ENCODE measurements around the gene ECSCR.
"Not testable (repeated sequence)": the region's sequence is repeated elsewhere in the genome, so short reads cannot be mapped to it uniquely, and the experiment has no call there.

The ECSCR gene

DNA sequence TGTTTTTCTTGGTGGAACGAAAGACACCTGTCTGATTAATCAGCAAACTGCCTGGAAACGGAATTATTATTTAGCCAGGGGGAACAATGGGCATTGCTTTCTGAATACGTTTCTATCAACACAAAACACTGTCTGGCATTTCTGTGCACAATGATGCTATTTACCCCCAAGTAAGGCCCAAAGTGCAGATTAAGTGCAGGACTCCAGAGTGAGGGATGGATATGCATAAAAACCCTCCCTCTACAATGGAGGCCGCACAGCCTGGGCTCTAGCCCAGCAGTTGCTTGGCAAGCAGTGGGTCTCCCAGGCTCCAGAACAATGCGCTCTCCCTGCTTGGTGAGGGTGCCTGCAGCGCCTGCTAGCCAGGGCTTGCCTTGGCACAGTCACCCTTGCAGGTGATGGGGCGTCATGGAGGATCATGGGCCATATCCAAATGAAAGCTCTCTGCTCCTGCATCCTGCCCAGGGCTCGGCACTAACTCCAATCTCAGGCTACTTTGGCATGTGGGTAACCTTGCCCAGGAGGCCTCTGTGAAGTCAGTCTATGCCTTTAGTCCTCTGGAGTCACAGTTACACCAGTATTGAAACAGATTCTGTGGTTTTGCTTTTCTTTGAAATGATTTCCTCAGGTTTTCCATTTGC, 47.2 kb downstream of the ECSCR start:
- DNase-seq (ENCODE audit: insufficient read length) (no peak), FAIRE-seq (no peak)
- no peak for TF ChIP-seq TAF1 (IDR thresholded peaks at IDR 0.05; ENCODE audit: borderline replicate concordance, low read depth, low read length)
- TF ChIP-seq POLR2AphosphoS5 (IDR thresholded peaks at IDR 0.05; ENCODE audit: low read depth, low read length), result no peak
- TF ChIP-seq POLR2A (IDR thresholded peaks at IDR 0.05; ENCODE audit: low read depth, low read length), result no peak

GRCh38 chr5:139414581-139415130, 47.9 kb downstream of the ECSCR start:
- FAIRE-seq, result no peak
- TF ChIP-seq TAF1 (IDR thresholded peaks at IDR 0.05; ENCODE audit: borderline replicate concordance, low read depth, low read length) (no peak), POLR2AphosphoS5 (IDR thresholded peaks at IDR 0.05; ENCODE audit: low read depth, low read length) (no peak), POLR2A (IDR thresholded peaks at IDR 0.05; ENCODE audit: low read depth, low read length) (no peak)
- DNase-seq (ENCODE audit: insufficient read length), result no peak

DNA sequence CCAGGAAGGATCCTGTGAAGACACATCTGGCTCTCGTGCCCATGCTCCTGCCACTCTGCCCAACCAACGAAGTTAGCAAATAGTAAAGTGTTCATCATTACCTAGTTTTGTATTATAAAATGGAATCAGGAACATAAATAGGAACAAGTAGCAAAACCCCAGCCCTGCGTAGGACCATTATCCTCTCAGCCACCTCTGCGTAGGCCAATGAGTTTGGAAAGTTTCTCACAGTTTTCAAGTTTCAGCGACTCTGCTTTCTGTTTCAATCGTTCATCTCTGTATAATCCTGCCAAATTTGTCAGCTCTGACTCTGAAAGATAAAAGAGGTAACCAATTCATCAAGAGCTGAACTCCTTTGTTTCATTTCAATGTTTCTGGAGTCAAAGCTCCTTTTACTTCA, 48.6 kb downstream of the ECSCR start:
- DNase-seq (ENCODE audit: insufficient read length), result no peak
- peak; percentile 21 for FAIRE-seq
- no peak for TF ChIP-seq POLR2AphosphoS5 (IDR thresholded peaks at IDR 0.05; ENCODE audit: low read depth, low read length)

GRCh38 chr5:139413153-139413552, 49.4 kb downstream of the ECSCR start:
- TF ChIP-seq POLR2A (IDR thresholded peaks at IDR 0.05; ENCODE audit: low read depth, low read length) (no peak), TAF1 (IDR thresholded peaks at IDR 0.05; ENCODE audit: borderline replicate concordance, low read depth, low read length) (no peak), POLR2AphosphoS5 (IDR thresholded peaks at IDR 0.05; ENCODE audit: low read depth, low read length) (no peak)
- FAIRE-seq, result no peak
- no peak for DNase-seq (ENCODE audit: insufficient read length)

- no peak for TF ChIP-seq POLR2AphosphoS5 (IDR thresholded peaks at IDR 0.05; ENCODE audit: low read depth, low read length)
- TF ChIP-seq TAF1 (IDR thresholded peaks at IDR 0.05; ENCODE audit: borderline replicate concordance, low read depth, low read length), result no peak
- no peak for TF ChIP-seq POLR2A (IDR thresholded peaks at IDR 0.05; ENCODE audit: low read depth, low read length)
- FAIRE-seq (no peak), DNase-seq (ENCODE audit: insufficient read length) (no peak)
Observed at GRCh38 chr5:139410993-139411828, 51.3 kb downstream of the ECSCR start.

- TF ChIP-seq POLR2AphosphoS5 (IDR thresholded peaks at IDR 0.05; ENCODE audit: low read depth, low read length) (no peak), POLR2A (IDR thresholded peaks at IDR 0.05; ENCODE audit: low read depth, low read length) (no peak), TAF1 (IDR thresholded peaks at IDR 0.05; ENCODE audit: borderline replicate concordance, low read depth, low read length) (no peak)
- FAIRE-seq (no peak), DNase-seq (ENCODE audit: insufficient read length) (no peak)
Observed at GRCh38 chr5:139410121-139410992, 52.2 kb downstream of the ECSCR start.

DNA sequence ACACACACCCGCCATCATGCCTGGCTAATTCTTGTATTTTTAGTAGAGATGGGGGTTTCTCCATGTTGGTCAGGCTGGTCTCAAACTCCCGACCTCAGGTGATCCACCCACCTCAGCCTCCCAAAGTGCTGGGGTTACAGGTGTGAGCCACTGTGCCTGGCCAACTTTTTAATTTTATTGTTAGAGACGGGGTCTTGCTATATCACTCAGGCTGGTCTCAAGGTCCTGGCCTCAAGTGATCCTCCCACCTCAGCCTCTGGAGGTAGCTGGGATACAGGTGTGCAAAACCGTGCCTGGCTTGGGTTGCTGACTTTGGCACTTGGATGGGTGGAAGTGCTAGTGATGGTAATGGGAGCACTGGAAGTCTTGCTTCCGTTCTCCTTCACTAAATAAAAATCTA, 53.4 kb downstream of the ECSCR start:
- FAIRE-seq; DNase-seq (ENCODE audit: insufficient read length): not testable (repeated sequence)

GRCh38 chr5:139408191-139408590, 54.4 kb downstream of the ECSCR start:
- TF ChIP-seq POLR2AphosphoS5 (IDR thresholded peaks at IDR 0.05; ENCODE audit: low read depth, low read length) (no peak), TAF1 (IDR thresholded peaks at IDR 0.05; ENCODE audit: borderline replicate concordance, low read depth, low read length) (no peak), POLR2A (IDR thresholded peaks at IDR 0.05; ENCODE audit: low read depth, low read length) (no peak)
- FAIRE-seq (no peak), DNase-seq (ENCODE audit: insufficient read length) (no peak)

GRCh38 chr5:139407517-139407916, 55.0 kb downstream of the ECSCR start:
- TF ChIP-seq POLR2A (IDR thresholded peaks at IDR 0.05; ENCODE audit: low read depth, low read length), result no peak
- TF ChIP-seq TAF1 (IDR thresholded peaks at IDR 0.05; ENCODE audit: borderline replicate concordance, low read depth, low read length), result no peak
- TF ChIP-seq POLR2AphosphoS5 (IDR thresholded peaks at IDR 0.05; ENCODE audit: low read depth, low read length), result no peak
- FAIRE-seq, result no peak
- no peak for DNase-seq (ENCODE audit: insufficient read length)

DNA sequence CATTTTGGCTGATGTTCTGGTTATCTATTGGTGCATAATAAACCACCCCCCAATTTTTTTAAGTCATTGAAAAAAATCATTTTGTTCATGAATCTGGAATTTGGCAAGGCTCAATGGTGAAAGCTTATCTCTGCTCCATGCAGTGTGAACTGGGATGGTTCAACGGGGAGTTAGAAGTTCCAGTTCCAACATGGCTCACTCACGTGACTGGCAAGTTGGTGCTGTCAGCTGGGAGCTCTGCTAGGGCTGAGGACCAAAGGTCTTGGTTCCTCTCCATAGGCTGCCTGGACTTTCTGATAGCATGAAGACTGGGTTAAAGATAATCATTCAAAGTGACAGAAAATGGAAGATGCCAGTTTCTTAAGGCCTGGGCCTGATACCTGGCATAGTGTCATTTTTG, 55.6 kb downstream of the ECSCR start:
- no peak for TF ChIP-seq TAF1 (IDR thresholded peaks at IDR 0.05; ENCODE audit: borderline replicate concordance, low read depth, low read length)
- no peak for TF ChIP-seq POLR2A (IDR thresholded peaks at IDR 0.05; ENCODE audit: low read depth, low read length)
- no peak for TF ChIP-seq POLR2AphosphoS5 (IDR thresholded peaks at IDR 0.05; ENCODE audit: low read depth, low read length)
- FAIRE-seq, result no peak

DNA sequence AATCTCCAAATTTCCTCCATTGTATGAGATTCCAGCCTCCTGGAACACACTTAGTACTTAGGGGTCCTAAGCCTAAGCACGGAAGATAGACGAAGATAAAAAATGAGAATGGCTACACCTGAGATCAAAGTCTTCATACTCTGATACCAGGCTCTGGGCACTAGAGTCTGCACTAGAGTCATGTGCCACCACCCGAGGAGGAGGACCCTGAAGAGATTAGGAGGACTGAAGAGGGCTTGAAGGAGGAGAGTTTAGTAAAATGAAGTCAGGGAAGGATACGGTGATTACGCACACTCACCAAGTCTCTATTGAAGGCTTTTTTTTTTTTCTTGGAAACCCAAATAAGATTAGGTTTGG, 58.1 kb downstream of the ECSCR start:
- TF ChIP-seq POLR2A (IDR thresholded peaks at IDR 0.05; ENCODE audit: low read depth, low read length), result no peak
- no peak for TF ChIP-seq TAF1 (IDR thresholded peaks at IDR 0.05; ENCODE audit: borderline replicate concordance, low read depth, low read length)
- TF ChIP-seq POLR2AphosphoS5 (IDR thresholded peaks at IDR 0.05; ENCODE audit: low read depth, low read length), result no peak
- DNase-seq (ENCODE audit: insufficient read length) (no peak), FAIRE-seq (no peak)

More for the DNA sequence above, 55.6 kb downstream of the ECSCR start:
- no peak for DNase-seq (ENCODE audit: insufficient read length)
